GM12865 (cell line): ENCODE results near the gene ATP2C2.
"Not testable (repeated sequence)": the region's sequence is repeated elsewhere in the genome, so short reads cannot be mapped to it uniquely, and the experiment has no call there.

ENCODE experiments used
- DNase-seq: peaks from one replicate; pipeline ENCODE4 v3.0.0; 2010; ENCODE audit warnings: low read depth
- H3K4me3 ChIP-seq: 2 replicates; pipeline ENCODE4 v1.5.1; 2011; ENCODE audit warnings: mild to moderate bottlenecking, low read depth, low read length, control low read depth
- CTCF ChIP-seq: IDR thresholded peaks from 2 replicates; pipeline ENCODE4 v1.5.1; 2011; ENCODE audit warnings: low read length, control low read depth, low read depth, inconsistent platforms; ENCODE audit not compliant: insufficient read depth; ENCODE audit errors: missing control alignments

The ATP2C2 gene

GRCh38 chr16:84419730-84420129, 51.4 kb downstream of the ATP2C2 start:
- no peak overlapping the region for H3K4me3 ChIP-seq
- no peak for DNase-seq
- TF ChIP-seq CTCF: no peak

GRCh38 chr16:84420556-84420955, 52.2 kb downstream of the ATP2C2 start:
- peak; percentile 17 for DNase-seq

GRCh38 chr16:84421081-84421937, 53.0 kb downstream of the ATP2C2 start:
- TF ChIP-seq CTCF: no peak
- no peak for DNase-seq
- no peak overlapping the region for H3K4me3 ChIP-seq

More at GRCh38 chr16:84420556-84420955, 52.2 kb downstream of the ATP2C2 start:
- not testable (repeated sequence) for H3K4me3 ChIP-seq

- H3K4me3 ChIP-seq: no peak overlapping the region
- no peak for TF ChIP-seq CTCF
- no peak for DNase-seq
Measured at GRCh38 chr16:84421938-84422220, 53.5 kb downstream of the ATP2C2 start.

GRCh38 chr16:84423416-84423837, 55.1 kb downstream of the ATP2C2 start:
- TF ChIP-seq CTCF: no peak
- peak; percentile 65 for DNase-seq
- H3K4me3 ChIP-seq: no peak overlapping the region

GRCh38 chr16:84425696-84426095, 57.4 kb downstream of the ATP2C2 start:
- no peak overlapping the region for H3K4me3 ChIP-seq
- no peak for DNase-seq
- no peak for TF ChIP-seq CTCF

- TF ChIP-seq CTCF: no peak
- H3K4me3 ChIP-seq: no peak overlapping the region
- no peak for DNase-seq
Measured at GRCh38 chr16:84426804-84427203, 58.5 kb downstream of the ATP2C2 start.
